Esophagus squamous epithelium (tissue), 4 donors: ENCODE measurements around the gene ADGRB3.

Experiments used
- CTCF ChIP-seq, 6 experiments: fragments of 450-650 bp in 4 of 6; fragments of 200-600 bp in 2 of 6; sonication (generic) in 2 of 6; IDR thresholded peaks; one replicate each; pipeline ENCODE4 v1.5.1; 2016 to 2019; ENCODE audit warnings: antibody characterized with exemption in 6 of 6, mild to moderate bottlenecking in 4 of 6, moderate library complexity in 4 of 6
- POLR2A ChIP-seq, 4 donors: fragments of 450-650 bp; IDR thresholded peaks; one replicate each; pipeline ENCODE4 v1.6.1; 2017; ENCODE audit warnings: antibody characterized with exemption in 4 of 4, mild to moderate bottlenecking in 4 of 4, moderate library complexity in 3 of 4

- TF ChIP-seq CTCF (IDR thresholded peaks at IDR 0.05), result no peak
- TF ChIP-seq POLR2A (IDR thresholded peaks at IDR 0.05), result no peak
These were observed 527.7 kb downstream of the ADGRB3 start for GRCh38 chr6:69162811-69163210.
